ENCODE measurements around the gene ELK1.

The ELK1 gene

DNA sequence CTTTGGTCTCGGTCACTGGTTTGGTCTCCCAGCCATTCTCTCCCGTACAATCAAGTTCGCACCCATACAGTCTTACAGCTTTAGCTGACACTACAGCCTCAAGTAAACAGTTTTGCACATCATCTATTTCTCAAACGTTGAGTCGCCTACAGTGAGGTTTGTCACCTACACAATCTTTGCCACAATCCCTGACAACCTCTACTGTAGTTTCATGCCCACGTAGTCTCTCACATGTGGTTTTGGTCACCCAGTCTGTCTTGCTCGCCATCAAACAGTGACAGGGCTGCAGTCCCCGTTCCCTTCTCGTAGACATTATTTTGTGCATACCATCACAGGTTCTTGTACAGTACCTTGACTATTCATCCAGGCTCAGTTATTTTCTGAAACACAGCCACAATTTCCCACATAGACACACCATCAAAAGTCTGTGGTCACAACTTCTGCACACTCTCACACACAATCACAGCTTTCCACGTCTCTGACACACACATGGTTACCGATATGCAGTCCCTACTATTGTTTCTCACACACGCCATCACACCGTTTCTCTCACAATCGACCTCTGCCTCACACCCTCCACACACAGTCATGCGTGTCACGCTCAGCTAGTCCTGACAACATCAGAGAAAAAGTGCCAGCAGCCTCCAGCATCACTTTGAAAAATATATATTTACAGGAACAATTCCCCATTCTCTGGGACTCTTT is 15.3 kb downstream of the ELK1 start:
- peaks cover 3 to 6% of the 10 kb centered on the region in 2 donors for H3K4me1 Mint-ChIP-seq (ENCODE audit: low read depth in 2 of 2)
- H3K27ac Mint-ChIP-seq: no peak overlapping the region
- H3K36me3 Mint-ChIP-seq (ENCODE audit: insufficient read depth): peaks cover 27% of the 10 kb centered on the region
- no peaks in the 10 kb centered on the region for H3K27me3 Mint-ChIP-seq
- H3K9me3 Mint-ChIP-seq: no peaks in the 10 kb centered on the region
- DNase-seq: peak; percentile 11 to 26 (median 16)
- H3K4me3 Mint-ChIP-seq: no peak overlapping the region
- ATAC-seq (replicated peaks): peak; percentile 81

DNA sequence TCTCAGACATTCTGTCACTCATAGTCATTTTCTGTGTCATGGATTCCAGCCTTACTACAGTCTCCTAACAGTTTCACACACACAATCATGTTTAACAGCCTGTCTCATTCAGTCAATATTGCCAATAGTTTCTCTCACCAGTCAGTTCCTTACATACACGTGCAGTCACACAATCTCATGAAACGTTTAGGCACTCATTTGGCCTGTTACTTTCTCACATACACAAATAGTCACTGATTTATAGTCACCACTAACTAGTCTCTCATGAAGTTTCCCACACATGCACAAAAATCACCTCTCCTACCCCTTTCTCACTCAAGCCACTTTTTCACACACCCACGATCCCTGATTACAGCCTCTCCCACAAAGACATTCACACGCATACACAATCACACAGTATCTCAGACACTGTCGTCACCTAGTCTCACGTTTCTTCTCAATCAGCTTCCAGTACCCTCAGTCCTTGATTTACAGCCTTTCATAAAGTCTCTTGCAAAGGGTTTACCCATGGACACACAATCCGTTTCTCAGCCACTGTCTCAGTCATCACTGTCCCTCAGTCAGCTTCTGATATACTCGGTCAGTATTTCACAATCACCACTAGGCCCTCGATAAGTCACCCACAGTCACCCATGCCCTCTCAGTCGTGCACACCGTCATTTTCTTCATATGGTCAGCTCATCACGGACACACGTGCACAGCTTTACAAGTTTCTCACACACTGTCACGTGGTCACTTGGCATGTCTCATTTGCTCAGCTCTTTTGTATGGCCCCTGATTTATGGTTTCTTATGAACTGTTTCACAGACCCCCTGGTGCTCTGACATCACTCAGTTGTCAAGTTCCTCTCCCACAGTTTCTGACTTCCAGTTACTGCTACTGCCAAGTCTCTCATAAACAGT is 16.4 kb downstream of the ELK1 start:
- DNase-seq: no peak
- Mint-ChIP-seq H3K4me3 (no peak overlapping the region), H3K27ac (no peak overlapping the region), H3K27me3 (no peaks in the 10 kb centered on the region), H3K4me1 (ENCODE audit: low read depth in 2 of 2) (peaks cover 6 to 9% of the 10 kb centered on the region in 2 donors), H3K36me3 (ENCODE audit: insufficient read depth) (peaks cover 21% of the 10 kb centered on the region), H3K9me3 (no peaks in the 10 kb centered on the region)
- ATAC-seq (replicated peaks): no peak

DNA sequence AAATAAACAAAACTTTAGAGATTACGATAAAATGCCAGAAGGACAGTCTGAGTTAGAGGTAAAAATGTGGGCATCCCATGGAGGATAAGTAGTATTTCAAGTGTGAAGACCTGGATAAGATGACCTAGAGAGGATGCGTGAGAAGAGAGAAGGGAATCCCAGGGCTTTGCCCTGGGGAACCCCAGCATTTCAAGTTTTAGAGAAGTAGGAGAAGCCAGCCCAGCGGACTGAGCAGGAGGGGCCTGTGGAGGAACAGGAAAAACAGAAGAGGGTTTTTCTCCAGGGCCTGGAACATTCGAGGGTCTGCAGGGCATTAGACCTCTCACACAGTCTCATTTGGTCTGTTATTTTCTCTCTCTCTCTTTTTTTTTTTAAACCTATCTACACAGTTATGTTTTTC is 17.7 kb downstream of the ELK1 start:
- H3K27ac Mint-ChIP-seq: no peak overlapping the region
- no peak for DNase-seq
- H3K4me3 Mint-ChIP-seq: no peak overlapping the region

DNA sequence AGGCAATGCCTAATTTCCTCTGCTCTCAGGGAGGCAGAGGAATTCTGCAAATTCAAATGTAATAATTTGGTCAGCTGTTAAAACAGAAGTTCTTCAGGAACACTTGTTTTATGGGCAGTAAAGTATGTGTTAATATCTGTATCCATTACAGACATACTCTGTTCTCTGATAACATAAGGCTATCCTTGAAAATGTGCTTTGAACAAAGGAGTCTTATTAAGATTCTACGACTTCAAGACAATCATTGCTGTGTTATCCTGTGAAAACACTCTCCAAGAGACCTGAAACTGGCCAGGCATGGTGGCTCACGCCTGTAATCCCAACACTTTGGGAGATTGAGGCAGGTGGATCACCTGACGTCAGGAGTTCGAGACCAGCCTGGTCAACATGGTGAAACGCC is 18.7 kb downstream of the ELK1 start:
- peaks cover 12% of the 10 kb centered on the region for H3K36me3 Mint-ChIP-seq (ENCODE audit: insufficient read depth)
- H3K4me3 Mint-ChIP-seq: no peak overlapping the region
- no peaks in the 10 kb centered on the region for H3K9me3 Mint-ChIP-seq
- no peak for DNase-seq
- H3K27me3 Mint-ChIP-seq: no peaks in the 10 kb centered on the region
- no peak for ATAC-seq (replicated peaks)
- no peak overlapping the region for H3K27ac Mint-ChIP-seq
- H3K4me1 Mint-ChIP-seq (ENCODE audit: low read depth in 2 of 2): peaks cover 6 to 7% of the 10 kb centered on the region in 2 donors

More for the DNA sequence above, 17.7 kb downstream of the ELK1 start:
- Mint-ChIP-seq H3K27me3 (no peaks in the 10 kb centered on the region), H3K36me3 (ENCODE audit: insufficient read depth) (peaks cover 17% of the 10 kb centered on the region), H3K9me3 (no peaks in the 10 kb centered on the region), H3K4me1 (ENCODE audit: low read depth in 2 of 2) (peaks cover 6 to 8% of the 10 kb centered on the region in 2 donors)
- ATAC-seq (replicated peaks): no peak

DNA sequence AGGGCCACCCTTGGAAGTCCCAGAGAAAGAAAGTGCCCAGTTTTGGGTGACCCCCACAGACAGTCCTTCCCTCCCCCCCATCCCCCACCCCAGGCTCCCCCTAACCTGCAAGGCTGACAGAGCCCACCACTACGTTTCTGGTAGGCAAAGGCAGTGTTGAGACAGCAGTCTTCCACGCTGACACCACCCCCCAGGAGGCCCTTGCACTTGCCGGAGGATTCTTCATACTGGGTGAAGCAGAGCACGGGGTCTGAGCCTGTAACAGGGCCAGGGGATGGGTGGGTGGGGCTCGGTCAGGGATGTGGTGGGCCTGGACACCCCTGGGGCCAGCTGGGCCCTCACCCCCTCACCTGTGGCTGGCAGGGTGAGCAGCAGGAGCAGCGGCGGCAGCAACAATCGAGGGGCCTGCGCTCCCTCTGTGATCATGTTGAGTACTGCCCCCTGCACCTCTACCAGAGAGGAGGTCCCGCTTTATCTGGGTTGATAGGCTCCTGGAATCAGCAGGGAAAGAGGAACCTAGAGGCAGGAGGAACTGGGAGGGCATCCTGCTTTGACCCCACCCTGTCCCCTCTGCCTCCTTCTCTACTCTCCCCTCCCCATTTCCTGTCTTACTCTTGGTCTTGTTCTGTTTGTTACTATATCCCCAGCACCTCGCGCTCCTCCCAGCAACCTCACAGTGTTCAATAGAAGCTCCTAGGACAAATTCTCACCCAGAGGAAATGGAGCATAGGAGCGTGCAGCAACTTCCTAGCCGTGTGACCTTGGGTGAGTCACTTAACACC is 20.8 kb downstream of the ELK1 start, which contains the start of gene CFP:
TSS of gene CFP (minus strand) at position 512 of the 782 bp plus-strand sequence. CDS start at position 426, 86 bp downstream.
- ATAC-seq (replicated peaks) (peak; percentile 10), DNase-seq (no peak)
- peaks cover 0 to 8% of the 10 kb centered on the region in 2 donors for H3K27me3 Mint-ChIP-seq
- H3K27ac Mint-ChIP-seq: no peak within 1 kb of the TSS
- peak within 1 kb of the TSS; percentile 50 to 55 for H3K4me3 Mint-ChIP-seq
- no peaks in the 10 kb centered on the region for H3K9me3 Mint-ChIP-seq
- peaks cover 6% of the 10 kb centered on the region for H3K36me3 Mint-ChIP-seq (ENCODE audit: insufficient read depth)
- H3K4me1 Mint-ChIP-seq (ENCODE audit: low read depth in 2 of 2): peaks cover 6% of the 10 kb centered on the region in 2 donors

DNA sequence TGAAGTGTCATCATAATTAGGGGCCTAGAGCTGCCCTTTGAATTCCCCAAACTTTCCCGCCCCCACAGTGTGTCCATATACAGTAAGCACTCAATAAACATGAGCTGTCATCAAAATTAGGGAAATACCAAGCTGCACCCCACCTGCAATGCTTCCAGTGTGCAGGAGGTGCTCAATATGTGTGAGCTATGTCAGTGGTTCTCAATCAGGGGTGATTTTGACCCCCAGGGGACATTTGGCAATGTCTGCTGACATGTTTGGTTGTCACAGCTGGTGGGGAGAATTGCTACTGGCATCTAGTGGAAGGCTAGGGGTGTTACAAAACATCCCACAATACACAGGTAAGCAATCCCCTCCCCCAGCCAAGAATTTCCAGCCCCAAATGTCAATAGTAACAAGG is 21.4 kb downstream of the ELK1 start:
- ATAC-seq (replicated peaks) (no peak), DNase-seq (no peak)
- Mint-ChIP-seq H3K9me3 (no peaks in the 10 kb centered on the region), H3K27me3 (peaks cover 0 to 14% of the 10 kb centered on the region in 2 donors), H3K4me3 (peak overlapping the region in 1 of 2 donors; percentile 8), H3K36me3 (ENCODE audit: insufficient read depth) (peaks cover 6% of the 10 kb centered on the region), H3K27ac (no peak overlapping the region), H3K4me1 (ENCODE audit: low read depth in 2 of 2) (peaks cover 6% of the 10 kb centered on the region in 2 donors)

DNA sequence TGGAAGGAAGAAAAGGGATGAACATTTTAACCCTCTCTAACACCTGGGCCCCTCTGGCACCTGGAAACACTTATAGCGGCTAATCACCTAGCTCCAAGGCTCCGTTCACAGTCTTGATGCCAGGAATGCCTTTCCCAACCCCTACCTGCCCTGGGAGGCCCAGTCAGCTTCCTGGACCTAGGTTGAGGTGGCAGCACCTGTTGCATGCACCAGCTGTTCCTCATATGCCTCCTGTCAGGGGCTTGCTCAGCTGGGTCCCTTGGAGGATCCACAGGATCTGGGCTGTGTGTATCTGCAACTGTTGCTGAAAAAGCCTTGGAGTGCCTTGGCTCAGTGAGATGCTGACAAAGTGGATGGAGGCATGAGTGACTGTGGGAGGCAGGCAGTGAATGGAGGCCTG is 25.0 kb downstream of the ELK1 start:
- peaks cover 2% of the 10 kb centered on the region for H3K36me3 Mint-ChIP-seq (ENCODE audit: insufficient read depth)
- no peak overlapping the region for H3K27ac Mint-ChIP-seq
- peaks cover 6 to 10% of the 10 kb centered on the region in 2 donors for H3K4me1 Mint-ChIP-seq (ENCODE audit: low read depth in 2 of 2)
- no peak overlapping the region for H3K4me3 Mint-ChIP-seq
- DNase-seq (no peak), ATAC-seq (replicated peaks) (no peak)
- H3K9me3 Mint-ChIP-seq: no peaks in the 10 kb centered on the region
- H3K27me3 Mint-ChIP-seq: peaks cover 6 to 39% of the 10 kb centered on the region in 2 donors

DNA sequence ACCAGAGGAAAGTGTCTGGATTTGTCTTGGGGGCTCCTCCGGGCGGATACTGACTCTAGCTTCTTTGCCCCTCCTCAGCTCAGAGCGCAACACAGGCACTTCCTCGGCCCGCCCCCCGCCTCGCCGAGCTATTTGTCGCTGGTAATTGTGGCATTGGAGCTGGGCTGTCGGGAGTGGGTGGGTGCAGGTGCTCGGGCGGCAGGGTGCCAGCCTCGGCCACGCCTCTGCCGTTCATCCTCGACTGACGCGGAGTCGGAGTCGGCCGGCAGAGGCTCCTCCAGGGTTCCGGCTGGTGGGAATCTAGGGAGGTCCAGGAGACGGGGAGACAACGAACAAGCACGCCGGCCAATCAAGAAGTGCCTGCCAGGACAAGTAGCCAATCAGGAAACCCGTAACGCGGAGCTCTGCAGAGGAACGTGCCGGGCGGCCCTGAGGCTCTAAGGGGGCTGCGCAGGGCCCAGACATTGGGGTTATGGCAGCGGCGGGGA is 26.8 kb downstream of the ELK1 start:
- Mint-ChIP-seq H3K36me3 (ENCODE audit: insufficient read depth) (peaks cover 6% of the 10 kb centered on the region), H3K27me3 (peaks cover 6 to 42% of the 10 kb centered on the region in 2 donors), H3K4me3 (peak overlapping the region; percentile 56 to 58), H3K4me1 (ENCODE audit: low read depth in 2 of 2) (peaks cover 5 to 10% of the 10 kb centered on the region in 2 donors), H3K9me3 (no peaks in the 10 kb centered on the region), H3K27ac (no peak overlapping the region)
- ATAC-seq (replicated peaks): no peak
- no peak for DNase-seq

DNA sequence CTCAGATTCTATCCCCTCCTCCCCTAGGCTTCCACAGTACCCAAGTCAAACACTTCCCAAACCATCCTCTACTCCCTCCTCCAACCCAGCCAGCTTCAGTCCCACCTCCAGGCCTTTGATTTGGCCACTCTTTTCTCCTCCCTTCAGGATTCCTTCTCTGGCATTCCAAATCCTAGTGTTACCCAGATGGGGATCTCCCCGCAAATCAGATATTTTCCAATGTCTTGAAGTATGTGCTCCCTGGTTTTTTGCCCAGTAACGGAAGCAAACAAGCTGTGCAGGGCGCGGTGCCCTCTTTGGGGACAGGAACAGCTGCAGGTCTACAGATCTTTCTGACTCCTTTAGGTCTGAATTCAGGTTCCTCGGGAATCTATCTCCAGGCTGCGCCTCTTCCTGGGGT is 28.5 kb downstream of the ELK1 start:
- Mint-ChIP-seq H3K9me3 (no peaks in the 10 kb centered on the region), H3K36me3 (ENCODE audit: insufficient read depth) (peaks cover 4% of the 10 kb centered on the region), H3K4me3 (no peak overlapping the region), H3K27ac (no peak overlapping the region), H3K4me1 (ENCODE audit: low read depth in 2 of 2) (peaks cover 5 to 10% of the 10 kb centered on the region in 2 donors), H3K27me3 (peaks cover 6 to 51% of the 10 kb centered on the region in 2 donors)
- DNase-seq: no peak
- ATAC-seq (replicated peaks): no peak

DNA sequence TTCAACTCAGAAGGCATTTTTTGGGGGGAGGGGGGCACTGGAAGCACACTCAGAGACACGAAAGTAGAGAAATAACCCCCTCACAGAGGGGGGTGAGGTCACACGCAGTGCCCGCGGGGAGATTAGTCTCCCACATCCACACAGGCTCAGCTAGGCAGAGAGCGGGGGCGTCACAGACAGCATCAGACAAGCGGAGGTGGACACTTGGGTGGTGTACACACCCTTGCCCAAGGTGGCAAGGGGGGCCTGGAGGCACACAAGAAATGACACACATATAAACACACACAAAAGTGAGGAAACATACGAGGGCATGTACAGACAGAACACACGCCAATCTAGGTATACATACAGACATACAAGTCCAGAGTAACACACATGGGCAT is 30.1 kb downstream of the ELK1 start:
- DNase-seq (no peak), ATAC-seq (replicated peaks) (no peak)
- H3K36me3 Mint-ChIP-seq (ENCODE audit: insufficient read depth): peaks cover 6% of the 10 kb centered on the region
- no peak overlapping the region for H3K27ac Mint-ChIP-seq
- peaks cover 5 to 10% of the 10 kb centered on the region in 2 donors for H3K4me1 Mint-ChIP-seq (ENCODE audit: low read depth in 2 of 2)
- no peaks in the 10 kb centered on the region for H3K9me3 Mint-ChIP-seq
- H3K27me3 Mint-ChIP-seq: peaks cover 6 to 50% of the 10 kb centered on the region in 2 donors
- peak overlapping the region; percentile 10 to 12 for H3K4me3 Mint-ChIP-seq

DNA sequence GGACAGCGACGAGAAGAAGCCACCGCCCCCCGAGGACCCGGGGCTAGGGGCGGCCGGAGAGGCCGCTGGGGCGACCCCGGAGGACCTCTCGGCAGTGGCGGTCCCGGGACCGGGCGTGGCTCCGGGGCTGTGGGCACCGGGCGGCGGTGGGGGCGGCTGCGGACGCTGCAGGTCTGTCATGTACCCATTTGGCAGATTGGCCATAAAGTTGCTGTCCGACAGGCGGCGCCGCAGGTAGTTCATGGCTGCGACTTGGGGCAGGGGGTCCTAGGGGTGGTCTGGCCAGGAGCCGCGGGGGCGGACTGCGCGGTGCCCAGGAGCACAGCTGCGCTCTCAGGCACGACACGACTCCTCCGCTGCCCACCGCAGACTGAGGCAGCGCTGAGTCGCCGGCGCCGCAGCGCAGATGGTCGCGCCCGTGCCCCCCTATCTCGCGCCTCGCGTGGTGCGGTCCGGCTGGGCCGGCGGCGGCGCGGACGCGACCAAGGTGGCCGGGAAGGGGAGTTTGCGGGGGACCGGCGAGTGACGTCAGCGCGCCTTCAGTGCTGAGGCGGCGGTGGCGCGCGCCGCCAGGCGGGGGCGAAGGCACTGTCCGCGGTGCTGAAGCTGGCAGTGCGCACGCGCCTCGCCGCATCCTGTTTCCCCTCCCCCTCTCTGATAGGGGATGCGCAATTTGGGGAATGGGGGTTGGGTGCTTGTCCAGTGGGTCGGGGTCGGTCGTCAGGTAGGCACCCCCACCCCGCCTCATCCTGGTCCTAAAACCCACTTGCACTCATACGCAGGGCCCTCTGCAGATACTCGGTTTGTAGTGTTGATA is 30.7 kb downstream of the ELK1 start, which contains the start of gene SYN1:
TSS of gene SYN1 (minus strand) at position 372 of the 817 bp plus-strand sequence. CDS start at position 243, 129 bp downstream.
- H3K4me1 Mint-ChIP-seq (ENCODE audit: low read depth in 2 of 2): peaks cover 5 to 10% of the 10 kb centered on the region in 2 donors
- H3K27me3 Mint-ChIP-seq: peaks cover 6 to 44% of the 10 kb centered on the region in 2 donors
- peaks cover 6% of the 10 kb centered on the region for H3K36me3 Mint-ChIP-seq (ENCODE audit: insufficient read depth)
- peak within 1 kb of the TSS; percentile 72 for H3K4me3 Mint-ChIP-seq
- DNase-seq (peak; percentile 75 to 82 (median 77)), ATAC-seq (replicated peaks) (peak; percentile 95)
- H3K9me3 Mint-ChIP-seq: no peaks in the 10 kb centered on the region
- peak within 1 kb of the TSS in 1 of 2 donors; percentile 38 for H3K27ac Mint-ChIP-seq

DNA sequence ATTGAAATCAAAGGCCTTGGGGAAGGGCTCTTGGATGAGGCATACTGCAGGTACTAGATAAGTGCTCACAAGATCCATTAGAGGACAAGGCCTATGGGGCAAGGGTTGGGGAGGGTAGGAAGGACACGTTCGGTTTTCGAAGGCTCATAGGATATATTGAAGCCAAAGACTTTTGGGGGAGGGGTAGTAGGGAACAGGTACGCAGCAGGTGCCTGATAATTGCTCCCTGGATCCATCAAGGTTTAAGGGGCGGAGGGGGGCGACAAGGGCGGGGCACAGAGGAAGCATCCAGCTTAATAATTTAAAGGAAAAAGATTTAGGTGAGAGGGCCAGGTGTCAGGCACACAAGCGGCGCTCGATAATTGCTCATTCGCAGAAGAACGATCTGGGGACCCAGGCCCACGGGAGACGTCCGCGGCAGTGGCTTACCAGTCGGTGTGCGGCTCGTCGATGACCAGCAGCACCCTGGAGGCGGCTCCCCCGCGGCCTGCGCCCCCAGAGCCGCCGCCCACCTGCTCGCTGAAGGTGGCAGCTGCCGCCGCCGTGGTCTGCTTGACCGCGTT is 31.4 kb downstream of the ELK1 start:
- Mint-ChIP-seq H3K36me3 (ENCODE audit: insufficient read depth) (peaks cover 6% of the 10 kb centered on the region), H3K27ac (peak overlapping the region in 1 of 2 donors; percentile 38), H3K4me1 (ENCODE audit: low read depth in 2 of 2) (peaks cover 5 to 10% of the 10 kb centered on the region in 2 donors), H3K4me3 (peak overlapping the region; percentile 72), H3K9me3 (no peaks in the 10 kb centered on the region), H3K27me3 (peaks cover 6 to 41% of the 10 kb centered on the region in 2 donors)
- ATAC-seq (replicated peaks) (no peak), DNase-seq (no peak)
